Measurements from ENCODE around the gene PLAC1.

The PLAC1 gene

GRCh38 chrX:134570899-134571298 lies 87.4 kb downstream of the PLAC1 start:
- no peak for DNase-seq
- H3K4me3 ChIP-seq (ENCODE audit: insufficient read depth, low read depth, low read length, poor library complexity, severe bottlenecking): no peak overlapping the region
- H3K4me1 ChIP-seq (ENCODE audit: control insufficient read depth, insufficient read depth, low read length, poor library complexity, severe bottlenecking): no peaks in the 10 kb centered on the region
- no peaks in the 10 kb centered on the region for H3K9me3 ChIP-seq (ENCODE audit: control insufficient read depth, low read length)
- H3K27ac ChIP-seq (ENCODE audit: insufficient read depth, low read length, poor library complexity, severe bottlenecking): no peak overlapping the region
- H3K27me3 ChIP-seq (replicated peaks; ENCODE audit: control insufficient read depth, insufficient read depth, low read length, poor library complexity, severe bottlenecking): no peaks in the 10 kb centered on the region
- no peaks in the 10 kb centered on the region for H3K36me3 ChIP-seq (ENCODE audit: control insufficient read depth, insufficient read depth, low read length)

GRCh38 chrX:134570509-134570846 lies 87.8 kb downstream of the PLAC1 start:
- no peak for DNase-seq
- Histone ChIP-seq H3K4me1 (ENCODE audit: control insufficient read depth, insufficient read depth, low read length, poor library complexity, severe bottlenecking) (no peaks in the 10 kb centered on the region), H3K36me3 (ENCODE audit: control insufficient read depth, insufficient read depth, low read length) (no peaks in the 10 kb centered on the region), H3K27me3 (replicated peaks; ENCODE audit: control insufficient read depth, insufficient read depth, low read length, poor library complexity, severe bottlenecking) (no peaks in the 10 kb centered on the region), H3K4me3 (ENCODE audit: insufficient read depth, low read depth, low read length, poor library complexity, severe bottlenecking) (no peak overlapping the region), H3K27ac (ENCODE audit: insufficient read depth, low read length, poor library complexity, severe bottlenecking) (no peak overlapping the region), H3K9me3 (ENCODE audit: control insufficient read depth, low read length) (no peaks in the 10 kb centered on the region)

GRCh38 chrX:134569306-134569705 lies 89.0 kb downstream of the PLAC1 start:
- Histone ChIP-seq H3K4me3 (ENCODE audit: insufficient read depth, low read depth, low read length, poor library complexity, severe bottlenecking) (no peak overlapping the region), H3K27ac (ENCODE audit: insufficient read depth, low read length, poor library complexity, severe bottlenecking) (no peak overlapping the region), H3K9me3 (ENCODE audit: control insufficient read depth, low read length) (no peaks in the 10 kb centered on the region), H3K4me1 (ENCODE audit: control insufficient read depth, insufficient read depth, low read length, poor library complexity, severe bottlenecking) (no peaks in the 10 kb centered on the region), H3K36me3 (ENCODE audit: control insufficient read depth, insufficient read depth, low read length) (no peaks in the 10 kb centered on the region), H3K27me3 (replicated peaks; ENCODE audit: control insufficient read depth, insufficient read depth, low read length, poor library complexity, severe bottlenecking) (no peaks in the 10 kb centered on the region)
- DNase-seq: no peak

- no peak for DNase-seq
- Histone ChIP-seq H3K4me1 (ENCODE audit: control insufficient read depth, insufficient read depth, low read length, poor library complexity, severe bottlenecking) (no peaks in the 10 kb centered on the region), H3K27ac (ENCODE audit: insufficient read depth, low read length, poor library complexity, severe bottlenecking) (no peak overlapping the region), H3K36me3 (ENCODE audit: control insufficient read depth, insufficient read depth, low read length) (no peaks in the 10 kb centered on the region), H3K27me3 (replicated peaks; ENCODE audit: control insufficient read depth, insufficient read depth, low read length, poor library complexity, severe bottlenecking) (no peaks in the 10 kb centered on the region), H3K4me3 (ENCODE audit: insufficient read depth, low read depth, low read length, poor library complexity, severe bottlenecking) (no peak overlapping the region), H3K9me3 (ENCODE audit: control insufficient read depth, low read length) (no peaks in the 10 kb centered on the region)
These were observed 89.8 kb downstream of the PLAC1 start for GRCh38 chrX:134568285-134569016.

- H3K4me3 ChIP-seq (ENCODE audit: insufficient read depth, low read depth, low read length, poor library complexity, severe bottlenecking): no peak overlapping the region
- DNase-seq: no peak
These were observed 91.8 kb downstream of the PLAC1 start for GRCh38 chrX:134566506-134566905.

GRCh38 chrX:134562002-134562401 lies 96.3 kb downstream of the PLAC1 start:
- no peaks in the 10 kb centered on the region for H3K9me3 ChIP-seq (ENCODE audit: control insufficient read depth, low read length)
- no peak for DNase-seq
- no peaks in the 10 kb centered on the region for H3K36me3 ChIP-seq (ENCODE audit: control insufficient read depth, insufficient read depth, low read length)
- no peak overlapping the region for H3K4me3 ChIP-seq (ENCODE audit: insufficient read depth, low read depth, low read length, poor library complexity, severe bottlenecking)
- H3K27me3 ChIP-seq (replicated peaks; ENCODE audit: control insufficient read depth, insufficient read depth, low read length, poor library complexity, severe bottlenecking): no peaks in the 10 kb centered on the region
- no peaks in the 10 kb centered on the region for H3K4me1 ChIP-seq (ENCODE audit: control insufficient read depth, insufficient read depth, low read length, poor library complexity, severe bottlenecking)
- H3K27ac ChIP-seq (ENCODE audit: insufficient read depth, low read length, poor library complexity, severe bottlenecking): no peak overlapping the region

More at GRCh38 chrX:134566506-134566905, 91.8 kb downstream of the PLAC1 start:
- H3K36me3 ChIP-seq (ENCODE audit: control insufficient read depth, insufficient read depth, low read length): no peaks in the 10 kb centered on the region
- H3K4me1 ChIP-seq (ENCODE audit: control insufficient read depth, insufficient read depth, low read length, poor library complexity, severe bottlenecking): no peaks in the 10 kb centered on the region
- no peaks in the 10 kb centered on the region for H3K27me3 ChIP-seq (replicated peaks; ENCODE audit: control insufficient read depth, insufficient read depth, low read length, poor library complexity, severe bottlenecking)
- H3K27ac ChIP-seq (ENCODE audit: insufficient read depth, low read length, poor library complexity, severe bottlenecking): no peak overlapping the region
- no peaks in the 10 kb centered on the region for H3K9me3 ChIP-seq (ENCODE audit: control insufficient read depth, low read length)

GRCh38 chrX:134558133-134558532 lies 100.1 kb downstream of the PLAC1 start:
- Histone ChIP-seq H3K36me3 (ENCODE audit: control insufficient read depth, insufficient read depth, low read length) (no peaks in the 10 kb centered on the region), H3K4me1 (ENCODE audit: control insufficient read depth, insufficient read depth, low read length, poor library complexity, severe bottlenecking) (no peaks in the 10 kb centered on the region), H3K4me3 (ENCODE audit: insufficient read depth, low read depth, low read length, poor library complexity, severe bottlenecking) (no peak overlapping the region), H3K9me3 (ENCODE audit: control insufficient read depth, low read length) (no peaks in the 10 kb centered on the region), H3K27me3 (replicated peaks; ENCODE audit: control insufficient read depth, insufficient read depth, low read length, poor library complexity, severe bottlenecking) (no peaks in the 10 kb centered on the region), H3K27ac (ENCODE audit: insufficient read depth, low read length, poor library complexity, severe bottlenecking) (no peak overlapping the region)
- no peak for DNase-seq

GRCh38 chrX:134554291-134554690 lies 104.0 kb downstream of the PLAC1 start:
- no peaks in the 10 kb centered on the region for H3K36me3 ChIP-seq (ENCODE audit: control insufficient read depth, insufficient read depth, low read length)
- H3K4me1 ChIP-seq (ENCODE audit: control insufficient read depth, insufficient read depth, low read length, poor library complexity, severe bottlenecking): no peaks in the 10 kb centered on the region
- H3K4me3 ChIP-seq (ENCODE audit: insufficient read depth, low read depth, low read length, poor library complexity, severe bottlenecking): no peak overlapping the region
- no peaks in the 10 kb centered on the region for H3K9me3 ChIP-seq (ENCODE audit: control insufficient read depth, low read length)
- H3K27ac ChIP-seq (ENCODE audit: insufficient read depth, low read length, poor library complexity, severe bottlenecking): no peak overlapping the region
- peaks cover 13% of the 10 kb centered on the region for H3K27me3 ChIP-seq (replicated peaks; ENCODE audit: control insufficient read depth, insufficient read depth, low read length, poor library complexity, severe bottlenecking)
- no peak for DNase-seq

- peaks cover 32% of the 10 kb centered on the region for H3K27me3 ChIP-seq (replicated peaks; ENCODE audit: control insufficient read depth, insufficient read depth, low read length, poor library complexity, severe bottlenecking)
- no peaks in the 10 kb centered on the region for H3K36me3 ChIP-seq (ENCODE audit: control insufficient read depth, insufficient read depth, low read length)
- H3K27ac ChIP-seq (ENCODE audit: insufficient read depth, low read length, poor library complexity, severe bottlenecking): no peak overlapping the region
- no peaks in the 10 kb centered on the region for H3K9me3 ChIP-seq (ENCODE audit: control insufficient read depth, low read length)
- DNase-seq: no peak
- no peaks in the 10 kb centered on the region for H3K4me1 ChIP-seq (ENCODE audit: control insufficient read depth, insufficient read depth, low read length, poor library complexity, severe bottlenecking)
- H3K4me3 ChIP-seq (ENCODE audit: insufficient read depth, low read depth, low read length, poor library complexity, severe bottlenecking): no peak overlapping the region
These were observed 105.9 kb downstream of the PLAC1 start for GRCh38 chrX:134552351-134552750.

GRCh38 chrX:134551376-134552048 lies 106.8 kb downstream of the PLAC1 start:
- Histone ChIP-seq H3K27me3 (replicated peaks; ENCODE audit: control insufficient read depth, insufficient read depth, low read length, poor library complexity, severe bottlenecking) (peaks cover 41% of the 10 kb centered on the region), H3K27ac (ENCODE audit: insufficient read depth, low read length, poor library complexity, severe bottlenecking) (no peak overlapping the region)

More at GRCh38 chrX:134551376-134552048, 106.8 kb downstream of the PLAC1 start:
- H3K4me1 ChIP-seq (ENCODE audit: control insufficient read depth, insufficient read depth, low read length, poor library complexity, severe bottlenecking): no peaks in the 10 kb centered on the region
- no peaks in the 10 kb centered on the region for H3K36me3 ChIP-seq (ENCODE audit: control insufficient read depth, insufficient read depth, low read length)
- no peak overlapping the region for H3K4me3 ChIP-seq (ENCODE audit: insufficient read depth, low read depth, low read length, poor library complexity, severe bottlenecking)
- H3K9me3 ChIP-seq (ENCODE audit: control insufficient read depth, low read length): no peaks in the 10 kb centered on the region
- no peak for DNase-seq
